GM12878 (cell line): Measurements from ENCODE around the gene GTSE1.

Source experiments
- CHD2 ChIP-seq: IDR thresholded peaks from 2 replicates; pipeline ENCODE4 v1.6.1; 2011; ENCODE audit warnings: low read depth, low read length, improper control_type of control experiment, borderline replicate concordance
- CTCF ChIP-seq, 3 experiments: IDR thresholded peaks in 2 of 3; conservative IDR thresholded peaks in 1 of 3; 2 replicates each; pipeline ENCODE4 v1.5.1; 2011; ENCODE audit warnings: low read depth in 3 of 3, low read length in 3 of 3, mild to moderate bottlenecking in 3 of 3, control low read depth in 2 of 3, moderate library complexity in 2 of 3, inconsistent platforms in 1 of 3, mixed read lengths in 1 of 3; ENCODE audit not compliant: control insufficient read depth in 2 of 3, insufficient read depth in 1 of 3; ENCODE audit errors: extremely low read depth in 1 of 3
- E2F4 ChIP-seq: IDR thresholded peaks from 2 replicates; pipeline ENCODE4 v1.6.1; 2012; ENCODE audit warnings: low read depth, low read length, improper control_type of control experiment
- EGR1 ChIP-seq, 2 experiments: IDR thresholded peaks; 1 replicate in 1 of 2; 2 replicates in 1 of 2; pipeline ENCODE4 v1.6.1; 2011 to 2012; ENCODE audit warnings: low read depth in 2 of 2, low read length in 2 of 2, borderline replicate concordance in 1 of 2, mild to moderate bottlenecking in 1 of 2, moderate library complexity in 1 of 2
- EZH2 ChIP-seq: IDR thresholded peaks from 2 replicates; pipeline ENCODE4 v1.6.1; 2012; ENCODE audit warnings: low read depth, mild to moderate bottlenecking, control low read depth, inconsistent platforms, low read length, borderline replicate concordance; ENCODE audit not compliant: control insufficient read depth
- PML ChIP-seq: IDR thresholded peaks from 2 replicates; pipeline ENCODE4 v1.6.1; 2012; ENCODE audit warnings: low read length, inconsistent platforms
- POLR2AphosphoS5 ChIP-seq: IDR thresholded peaks from 2 replicates; pipeline ENCODE4 v1.6.1; 2011; ENCODE audit warnings: mild to moderate bottlenecking, low read length, inconsistent platforms
- TF ChIP-seq, protein P1 (sequence below): IDR thresholded peaks from 2 replicates; pipeline ENCODE4 v1.6.1; 2012; ENCODE audit warnings: low read length, inconsistent platforms

DNA sequence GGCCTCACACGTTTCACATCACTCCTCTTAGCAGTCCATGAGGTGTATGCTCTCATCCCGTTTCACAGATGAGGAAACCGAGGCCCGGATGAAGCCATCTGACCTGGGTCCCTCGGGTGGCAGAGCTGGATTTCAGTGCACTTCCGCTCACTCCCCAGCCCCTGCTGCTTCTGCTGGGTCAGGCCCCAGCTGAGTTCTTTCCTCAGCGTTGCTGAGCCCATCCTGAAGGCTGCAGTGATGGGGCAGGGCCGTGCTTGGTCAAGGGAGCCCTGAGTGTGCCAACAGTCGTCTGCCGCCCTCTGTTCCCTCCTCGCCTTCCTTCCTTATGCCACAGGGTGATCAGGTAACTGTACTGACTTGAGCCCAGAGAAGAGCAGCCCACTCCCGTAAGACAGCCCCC, 51.0 kb downstream of the GTSE1 start:
- TF ChIP-seq EZH2 = no peak
- TF ChIP-seq E2F4 = no peak
- TF ChIP-seq CHD2 = no peak
- no peak for TF ChIP-seq PML
- TF ChIP-seq CTCF (IDR thresholded peaks at IDR 0.05 in 2 of 3, conservative IDR thresholded peaks at IDR 0.05 in 1 of 3; ENCODE audit: control insufficient read depth in 2 of 3, extremely low read depth in 1 of 3, insufficient read depth in 1 of 3, low read depth in 3 of 3, low read length in 3 of 3) = no peak
- TF ChIP-seq, protein P1, sequence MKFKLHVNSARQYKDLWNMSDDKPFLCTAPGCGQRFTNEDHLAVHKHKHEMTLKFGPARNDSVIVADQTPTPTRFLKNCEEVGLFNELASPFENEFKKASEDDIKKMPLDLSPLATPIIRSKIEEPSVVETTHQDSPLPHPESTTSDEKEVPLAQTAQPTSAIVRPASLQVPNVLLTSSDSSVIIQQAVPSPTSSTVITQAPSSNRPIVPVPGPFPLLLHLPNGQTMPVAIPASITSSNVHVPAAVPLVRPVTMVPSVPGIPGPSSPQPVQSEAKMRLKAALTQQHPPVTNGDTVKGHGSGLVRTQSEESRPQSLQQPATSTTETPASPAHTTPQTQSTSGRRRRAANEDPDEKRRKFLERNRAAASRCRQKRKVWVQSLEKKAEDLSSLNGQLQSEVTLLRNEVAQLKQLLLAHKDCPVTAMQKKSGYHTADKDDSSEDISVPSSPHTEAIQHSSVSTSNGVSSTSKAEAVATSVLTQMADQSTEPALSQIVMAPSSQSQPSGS = no peak
- TF ChIP-seq POLR2AphosphoS5 = no peak
- no peak for TF ChIP-seq EGR1 (IDR thresholded peaks at IDR 0.05; ENCODE audit: borderline replicate concordance in 1 of 2, low read depth in 2 of 2, low read length in 2 of 2)
